ENCODE data around the gene CDH4.

Gene CDH4

GRCh38 chr20:61361501-61361900 lies 109.4 kb downstream of the CDH4 start:
- no peak for DNase-seq

- DNase-seq, result no peak
Observed at GRCh38 chr20:61364147-61364546, 112.1 kb downstream of the CDH4 start.

- no peak for DNase-seq
Observed at GRCh38 chr20:61366914-61367313, 114.9 kb downstream of the CDH4 start.

GRCh38 chr20:61369731-61370520 lies 117.9 kb downstream of the CDH4 start:
- DNase-seq, result no peak

GRCh38 chr20:61370841-61371303 lies 118.8 kb downstream of the CDH4 start:
- DNase-seq, result no peak

- no peak for DNase-seq
Observed at GRCh38 chr20:61371501-61372136, 119.6 kb downstream of the CDH4 start.

GRCh38 chr20:61372137-61373054 lies 120.3 kb downstream of the CDH4 start:
- DNase-seq, result no peak

GRCh38 chr20:61373055-61373399 lies 121.0 kb downstream of the CDH4 start:
- DNase-seq, result no peak

GRCh38 chr20:61373956-61374545 lies 122.0 kb downstream of the CDH4 start:
- no peak for DNase-seq

GRCh38 chr20:61376541-61377240 lies 124.6 kb downstream of the CDH4 start:
- no peak for DNase-seq

GRCh38 chr20:61378694-61379355 lies 126.8 kb downstream of the CDH4 start:
- no peak for DNase-seq

GRCh38 chr20:61379898-61380544 lies 128.0 kb downstream of the CDH4 start:
- no peak for DNase-seq

GRCh38 chr20:61380545-61380915 lies 128.5 kb downstream of the CDH4 start:
- no peak for DNase-seq

GRCh38 chr20:61382194-61382593 lies 130.1 kb downstream of the CDH4 start:
- DNase-seq, result no peak

- peak; percentile 28 for DNase-seq
Observed at GRCh38 chr20:61385296-61385695, 133.2 kb downstream of the CDH4 start.

- DNase-seq, result no peak
Observed at GRCh38 chr20:61385731-61386130, 133.7 kb downstream of the CDH4 start.

GRCh38 chr20:61387204-61387953 lies 135.3 kb downstream of the CDH4 start:
- peak; percentile 71 for DNase-seq

GRCh38 chr20:61387954-61388348 lies 135.9 kb downstream of the CDH4 start:
- no peak for DNase-seq

- no peak for DNase-seq
Observed at GRCh38 chr20:61389077-61389476, 137.0 kb downstream of the CDH4 start.

- no peak for DNase-seq
Observed at GRCh38 chr20:61391185-61391584, 139.1 kb downstream of the CDH4 start.

Measured in right hindlimb (tissue), 1 donor.